ENCODE data around the gene MGME1.

DNA sequence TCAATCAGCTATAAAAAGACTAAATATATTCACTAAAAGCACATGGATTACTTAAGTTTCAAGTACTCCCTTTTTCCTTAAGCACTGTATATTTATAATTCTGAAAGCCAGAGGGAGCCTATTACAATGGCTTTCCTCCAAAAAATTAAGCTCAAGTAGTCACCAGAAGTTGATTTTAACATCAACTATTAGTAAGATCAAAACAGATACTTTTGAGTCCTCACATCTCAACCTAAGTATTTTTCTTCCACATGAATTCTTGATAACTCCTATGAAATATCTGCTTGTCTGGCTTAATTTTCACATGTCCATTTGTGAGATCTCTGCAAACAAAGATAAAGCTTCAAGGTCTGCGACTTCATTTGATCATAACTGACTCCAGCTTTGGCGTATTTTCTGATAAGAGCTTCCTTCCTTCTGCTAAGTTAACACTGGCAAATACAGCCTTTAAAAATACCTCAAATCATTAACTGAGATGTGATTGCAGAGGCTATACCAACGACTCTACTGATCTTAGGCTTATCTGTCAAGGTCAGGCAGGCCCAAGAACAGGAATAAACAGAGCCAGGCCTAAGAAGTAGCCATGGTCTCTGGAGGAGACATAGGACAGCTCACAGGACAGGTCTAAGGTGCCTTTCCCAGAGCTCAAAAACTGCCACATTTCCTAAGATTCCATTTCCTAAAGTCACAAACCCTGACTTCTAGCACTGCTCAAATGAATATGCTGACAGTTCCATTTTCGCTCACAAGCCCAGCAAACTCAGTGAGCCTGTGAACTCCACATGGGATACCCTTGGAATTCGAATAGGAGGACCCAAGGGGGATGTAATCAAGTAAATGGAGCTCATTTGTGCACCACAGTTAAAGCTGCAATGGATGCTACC, 10.2 kb upstream of the MGME1 start:
- TF ChIP-seq EZH2 (IDR thresholded peaks at IDR 0.05; ENCODE audit: insufficient read depth, poor library complexity, severe bottlenecking) (no peak), EZH2phosphoT487 (IDR thresholded peaks at IDR 0.05; ENCODE audit: insufficient read depth, low read depth) (no peak)
